Activated T-cell treated with anti-CD3 and anti-CD28 coated beads, Interleukin-2, amount 50 U/mL, for 72 hours (primary cell): ENCODE measurements around the gene SLC5A10. TPM values are rescaled to one million over a fixed set of nuclear protein-coding genes. Genes with fewer than 3 reads are reported as not detected.

Experiments
- ATAC-seq, 2 donors: fragments of 150-1000 bp; cut with Tn5 transposase; replicated peaks in 1 of 2; 2 replicates each; pipeline ENCODE4 v1.10.0; 2021; ENCODE audit warnings: moderate library complexity in 2 of 2, mild to moderate bottlenecking in 1 of 2
- DNase-seq, 2 donors: peaks; one replicate each; pipeline ENCODE4 v3.0.0; 2021 to 2022; ENCODE audit warnings: mixed read lengths in 1 of 2
- H3K27ac Mint-ChIP-seq: one replicate; pipeline ENCODE4 v1.8.0; 2022; ENCODE audit warnings: mild to moderate bottlenecking, moderate library complexity, mixed read lengths
- H3K27me3 Mint-ChIP-seq: one replicate; pipeline ENCODE4 v1.8.0; 2022; ENCODE audit warnings: low read depth, mixed read lengths
- H3K36me3 Mint-ChIP-seq, 2 donors: one replicate each; pipeline ENCODE4 v1.8.0; 2022; ENCODE audit warnings: mixed read lengths in 2 of 2, mild to moderate bottlenecking in 1 of 2; ENCODE audit not compliant: insufficient read depth in 2 of 2
- H3K4me1 Mint-ChIP-seq: one replicate; pipeline ENCODE4 v1.8.0; 2022; ENCODE audit warnings: low read depth, mixed read lengths
- H3K4me3 Mint-ChIP-seq, 2 donors: one replicate each; pipeline ENCODE4 v1.8.0; 2022; ENCODE audit warnings: mild to moderate bottlenecking in 2 of 2, mixed read lengths in 2 of 2, moderate library complexity in 2 of 2
- H3K9me3 Mint-ChIP-seq, 2 donors: one replicate each; pipeline ENCODE4 v1.8.0; 2022; ENCODE audit warnings: mixed read lengths in 2 of 2
- total RNA-seq, 2 donors: library from RNA; stranded (reverse); gene quantifications; one replicate each; pipeline ENCODE4 v1.2.3, GENCODE V29; 2022

The SLC5A10 gene
- total RNA-seq, 2 donors from 2014 or later: not detected

GRCh38 chr17:19000531-19001325, 48.8 kb downstream of the SLC5A10 start:
- DNase-seq: no peak
- H3K27me3 Mint-ChIP-seq: no peaks in the 10 kb centered on the region
- peaks cover 0 to 4% of the 10 kb centered on the region in 2 donors for H3K9me3 Mint-ChIP-seq
- peaks cover 4 to 15% of the 10 kb centered on the region in 2 donors for H3K36me3 Mint-ChIP-seq
- H3K4me1 Mint-ChIP-seq: peaks cover 31% of the 10 kb centered on the region
- no peak overlapping the region for H3K27ac Mint-ChIP-seq
- H3K4me3 Mint-ChIP-seq: no peak overlapping the region
- no peak for ATAC-seq

GRCh38 chr17:19001907-19002590, 50.1 kb downstream of the SLC5A10 start:
- Mint-ChIP-seq H3K27ac (peak overlapping the region; percentile 8), H3K9me3 (no peaks in the 10 kb centered on the region), H3K4me1 (peaks cover 31% of the 10 kb centered on the region), H3K4me3 (peak overlapping the region; percentile 81 to 89), H3K36me3 (peaks cover 0 to 8% of the 10 kb centered on the region in 2 donors), H3K27me3 (no peaks in the 10 kb centered on the region)
- no peak for ATAC-seq
- DNase-seq: no peak

GRCh38 chr17:19002805-19003542, 51.0 kb downstream of the SLC5A10 start:
- Mint-ChIP-seq H3K27me3 (no peaks in the 10 kb centered on the region), H3K4me3 (peak overlapping the region; percentile 81 to 89), H3K36me3 (peaks cover 0 to 6% of the 10 kb centered on the region in 2 donors), H3K27ac (no peak overlapping the region), H3K9me3 (no peaks in the 10 kb centered on the region), H3K4me1 (peaks cover 31% of the 10 kb centered on the region)
- ATAC-seq (no peak), DNase-seq (no peak)

- H3K4me3 Mint-ChIP-seq: peak overlapping the region; percentile 81 to 89
- peaks cover 0 to 6% of the 10 kb centered on the region in 2 donors for H3K36me3 Mint-ChIP-seq
- ATAC-seq (peak; percentile 37 to 44), DNase-seq (peak; percentile 53 to 55)
- no peaks in the 10 kb centered on the region for H3K27me3 Mint-ChIP-seq
- peaks cover 31% of the 10 kb centered on the region for H3K4me1 Mint-ChIP-seq
- peak overlapping the region; percentile 88 for H3K27ac Mint-ChIP-seq
- H3K9me3 Mint-ChIP-seq: no peaks in the 10 kb centered on the region
Observed at GRCh38 chr17:19003543-19004420, 51.8 kb downstream of the SLC5A10 start.

- ATAC-seq: peak; percentile 93 to 94
- peaks cover 0 to 6% of the 10 kb centered on the region in 2 donors for H3K36me3 Mint-ChIP-seq
- peak within 1 kb of the TSS; percentile 81 to 89 for H3K4me3 Mint-ChIP-seq
- H3K4me1 Mint-ChIP-seq: peaks cover 31% of the 10 kb centered on the region
- H3K27ac Mint-ChIP-seq: peak within 1 kb of the TSS; percentile 88
- no peaks in the 10 kb centered on the region for H3K9me3 Mint-ChIP-seq
- no peaks in the 10 kb centered on the region for H3K27me3 Mint-ChIP-seq
- peak; percentile 93 to 94 for DNase-seq
Observed at GRCh38 chr17:19004421-19005136, 52.6 kb downstream of the SLC5A10 start, which contains the start of gene FAM83G. Gene FAM83G (minus strand): TSS chr17:19004764. CDS start chr17:19004041, 723 bp downstream.

- H3K27me3 Mint-ChIP-seq: no peaks in the 10 kb centered on the region
- ATAC-seq (no peak), DNase-seq (no peak)
- no peaks in the 10 kb centered on the region for H3K9me3 Mint-ChIP-seq
- H3K4me1 Mint-ChIP-seq: peaks cover 31% of the 10 kb centered on the region
- no peak overlapping the region for H3K27ac Mint-ChIP-seq
- H3K4me3 Mint-ChIP-seq: peak overlapping the region; percentile 74 to 80
- H3K36me3 Mint-ChIP-seq: peaks cover 0 to 6% of the 10 kb centered on the region in 2 donors
Observed at GRCh38 chr17:19005137-19005773, 53.3 kb downstream of the SLC5A10 start.

GRCh38 chr17:19005789-19006430, 53.9 kb downstream of the SLC5A10 start:
- no peak overlapping the region for H3K4me3 Mint-ChIP-seq
- ATAC-seq: no peak
- no peak for DNase-seq
- H3K4me1 Mint-ChIP-seq: peaks cover 27% of the 10 kb centered on the region
- no peaks in the 10 kb centered on the region for H3K27me3 Mint-ChIP-seq
- no peaks in the 10 kb centered on the region for H3K9me3 Mint-ChIP-seq
- H3K27ac Mint-ChIP-seq: no peak overlapping the region
- peaks cover 0 to 6% of the 10 kb centered on the region in 2 donors for H3K36me3 Mint-ChIP-seq

GRCh38 chr17:19006698-19007097, 54.7 kb downstream of the SLC5A10 start:
- Mint-ChIP-seq H3K27ac (no peak overlapping the region), H3K4me3 (no peak overlapping the region), H3K9me3 (no peaks in the 10 kb centered on the region), H3K4me1 (peaks cover 20% of the 10 kb centered on the region), H3K27me3 (no peaks in the 10 kb centered on the region), H3K36me3 (peaks cover 0 to 6% of the 10 kb centered on the region in 2 donors)
- no peak for DNase-seq
- ATAC-seq: no peak

GRCh38 chr17:19009970-19010369, 58.0 kb downstream of the SLC5A10 start:
- H3K27ac Mint-ChIP-seq: no peak overlapping the region
- no peaks in the 10 kb centered on the region for H3K36me3 Mint-ChIP-seq
- no peaks in the 10 kb centered on the region for H3K9me3 Mint-ChIP-seq
- DNase-seq: no peak
- peaks cover under 1% of the 10 kb centered on the region for H3K4me1 Mint-ChIP-seq
- ATAC-seq: no peak
- no peak overlapping the region for H3K4me3 Mint-ChIP-seq
- H3K27me3 Mint-ChIP-seq: no peaks in the 10 kb centered on the region

- no peaks in the 10 kb centered on the region for H3K36me3 Mint-ChIP-seq
- H3K9me3 Mint-ChIP-seq: no peaks in the 10 kb centered on the region
- H3K4me1 Mint-ChIP-seq: no peaks in the 10 kb centered on the region
- H3K27me3 Mint-ChIP-seq: no peaks in the 10 kb centered on the region
- ATAC-seq: no peak
- no peak for DNase-seq
- no peak overlapping the region for H3K27ac Mint-ChIP-seq
- H3K4me3 Mint-ChIP-seq: no peak overlapping the region
Observed at GRCh38 chr17:19010729-19011505, 59.0 kb downstream of the SLC5A10 start.
